Right renal pelvis (tissue), 4 donors: Measurements from ENCODE around the gene FUBP3. TPM values are rescaled to one million over a fixed set of nuclear protein-coding genes. Genes with fewer than 3 reads are reported as not detected.
"Not testable (repeated sequence)": the region's sequence is repeated elsewhere in the genome, so short reads cannot be mapped to it uniquely, and the experiment has no call there.

Source experiments
- DNase-seq, 4 donors: peaks; one replicate each; pipeline ENCODE4 v3.0.0-alpha.2; 2013; ENCODE audit warnings: low read depth in 4 of 4, low spot score in 3 of 4, missing footprints in 1 of 4
- polyA plus RNA-seq, 4 donors: library from polyadenylated mRNA; unstranded; fragments of 120-200 nt; gene quantifications; one replicate each; pipeline ENCODE4 v1.2.1, GENCODE V29; 2013; ENCODE audit not compliant: insufficient read length in 4 of 4

Gene FUBP3
- polyA plus RNA-seq, 4 donors: 83.5 to 88.3 (median 85.3) TPM

- DNase-seq: no peak
These were observed 97.9 kb downstream of the FUBP3 start for GRCh38 chr9:130677252-130677651.

- peak in 1 of 4 donors; percentile 45 for DNase-seq
These were observed 101.7 kb downstream of the FUBP3 start for GRCh38 chr9:130680836-130681768.

GRCh38 chr9:130681769-130682420 lies 102.5 kb downstream of the FUBP3 start:
- no peak for DNase-seq

- DNase-seq: peak in 1 of 4 donors; percentile 45
These were observed 103.2 kb downstream of the FUBP3 start for GRCh38 chr9:130682421-130683121.

GRCh38 chr9:130685104-130685503 lies 105.7 kb downstream of the FUBP3 start:
- DNase-seq: no peak

GRCh38 chr9:130685945-130686344 lies 106.6 kb downstream of the FUBP3 start:
- DNase-seq: not testable (repeated sequence)

GRCh38 chr9:130687615-130688014 lies 108.2 kb downstream of the FUBP3 start:
- no peak for DNase-seq

Other genes with a start within 250 kb of the FUBP3 start
- gene ASS1, start 134.6 kb upstream of the FUBP3 start, polyA plus RNA-seq: 100 to 1,000 TPM; 265 to 368 (median 314) TPM
- not detected for gene PRDM12, start 85.0 kb downstream of the FUBP3 start, polyA plus RNA-seq
- gene EXOSC2, start 114.2 kb downstream of the FUBP3 start, polyA plus RNA-seq: 10 to 100 TPM; 34.2 to 41.5 (median 36.3) TPM